Activated CD4-positive, alpha-beta T cell treated with anti-CD3 and anti-CD28 coated beads, Interleukin-2, Interleukin-4, amounts not matched to agents 100 ng/mL and 50 ng/mL, durations not matched to agents 16 hours and 8 hours (primary cell): ENCODE measurements around the gene NOL4L.

Experiments used
- DNase-seq: peaks from one replicate; pipeline ENCODE4 v3.0.0-alpha.2; 2020; ENCODE audit warnings: low spot score

Gene NOL4L

DNA sequence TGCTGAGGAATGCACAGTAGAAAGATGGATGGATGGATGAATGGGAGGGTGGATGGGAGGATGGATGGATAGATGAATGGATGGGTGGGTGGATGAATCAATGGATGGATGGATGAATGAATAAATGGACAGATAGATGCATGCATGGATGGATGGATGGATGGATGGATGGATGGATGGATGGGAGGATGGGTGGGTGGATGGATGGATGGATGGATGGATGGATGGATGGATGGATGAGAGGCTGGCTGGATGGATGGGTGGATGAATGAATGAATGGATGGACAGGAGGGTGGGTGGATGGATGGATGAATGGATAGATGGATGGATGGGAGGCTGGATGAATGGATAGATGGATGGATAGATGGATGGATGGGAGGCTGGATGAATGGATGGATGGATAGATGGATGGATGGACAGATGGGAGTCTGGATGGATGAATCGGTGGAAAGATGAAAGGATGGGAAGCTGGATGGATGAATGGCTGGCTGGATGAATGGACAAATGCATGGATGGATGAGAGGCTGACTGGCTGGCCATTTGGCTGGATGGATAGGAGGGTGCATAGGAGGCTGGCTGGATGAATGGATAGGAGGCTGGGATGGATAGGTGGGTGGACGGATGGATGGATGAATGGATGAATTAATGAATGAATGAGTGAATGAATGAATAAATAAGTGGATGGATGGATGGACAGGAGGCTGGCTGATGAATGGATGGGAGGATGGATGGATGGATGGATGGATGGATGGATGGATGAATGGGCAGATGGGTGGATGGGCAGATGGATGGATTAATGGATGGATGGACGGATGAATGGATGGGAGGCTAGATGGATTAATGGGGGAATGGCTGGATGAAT, 28.3 kb upstream of the NOL4L start:
- DNase-seq = no peak

DNA sequence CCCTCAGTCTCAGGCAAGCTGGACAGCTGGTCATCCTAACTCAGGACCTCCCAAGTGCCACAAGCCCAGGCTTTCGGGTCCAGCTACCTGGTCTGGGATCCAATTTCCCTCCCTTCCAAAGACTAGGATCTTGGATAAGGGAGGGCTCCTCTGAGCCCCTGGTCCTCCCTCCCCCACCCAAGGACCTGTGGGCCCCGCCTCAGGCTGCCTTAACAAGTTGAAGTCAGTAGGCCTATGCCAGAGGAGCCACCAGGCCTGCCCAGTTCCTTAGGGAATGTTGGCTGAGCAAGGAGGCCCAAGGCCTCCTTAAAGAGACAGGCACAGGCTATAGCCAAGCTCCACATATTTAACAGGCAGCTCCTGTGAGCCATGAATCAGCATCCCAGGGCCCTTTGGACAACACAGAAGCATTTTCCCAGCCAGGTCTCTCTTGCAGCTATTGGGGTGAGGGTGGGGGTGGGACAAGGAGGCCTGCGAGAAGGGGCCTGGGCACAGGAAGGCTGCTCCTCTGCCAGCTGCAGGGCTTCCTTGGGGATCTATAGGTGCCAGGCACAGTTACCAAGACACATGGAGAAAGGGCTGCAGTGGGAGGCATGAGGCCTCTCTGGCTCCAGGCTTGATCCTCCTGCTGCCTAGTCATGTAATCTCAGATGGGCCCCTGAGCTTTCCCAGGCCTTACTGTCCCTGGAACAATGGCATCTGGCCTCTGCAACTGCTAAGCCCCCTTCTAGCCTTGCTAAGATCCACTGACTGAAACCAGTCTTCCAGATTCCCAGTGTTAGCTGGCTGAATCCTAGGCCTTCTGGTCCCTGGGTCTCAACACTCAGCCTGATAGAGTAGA, 27.4 kb upstream of the NOL4L start:
- no peak for DNase-seq

DNA sequence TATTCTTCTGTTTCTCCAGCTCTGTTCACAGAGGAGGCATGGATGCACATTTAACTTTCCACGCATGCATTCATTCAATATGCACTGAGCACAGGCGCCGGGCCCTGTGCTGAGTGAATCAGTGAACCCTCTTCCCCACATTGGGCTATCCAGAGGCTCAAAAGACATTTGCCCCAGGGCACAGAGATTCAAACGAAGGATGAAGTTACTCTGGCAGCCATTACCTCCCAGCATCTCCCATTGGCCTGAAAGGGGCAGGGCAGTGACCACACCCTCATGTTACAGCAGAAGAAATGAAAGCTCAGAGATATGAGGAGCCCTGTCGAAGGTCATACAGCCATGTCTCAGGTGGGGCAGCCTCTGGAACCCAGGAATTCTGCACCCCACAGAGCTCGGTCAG, 26.7 kb upstream of the NOL4L start:
- no peak for DNase-seq

DNA sequence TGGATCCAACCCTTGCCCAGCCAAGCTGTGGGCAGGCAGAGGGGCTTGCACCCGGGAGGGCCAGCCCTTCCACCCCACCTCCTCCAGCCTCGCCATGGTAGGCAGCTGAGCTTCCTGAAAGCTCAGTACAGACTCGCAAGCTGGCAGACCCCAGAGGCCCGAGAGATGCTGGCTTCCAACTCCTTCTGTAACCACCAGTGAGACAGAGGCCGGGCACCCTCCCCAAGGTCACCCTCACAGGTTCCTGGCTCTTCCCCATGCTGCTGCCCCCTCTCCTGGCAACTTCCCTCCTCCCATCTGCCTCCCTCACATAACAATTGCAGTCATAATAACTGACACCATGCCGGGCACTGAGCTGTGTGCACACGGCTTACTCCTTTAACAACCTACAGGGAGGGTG, 26.2 kb upstream of the NOL4L start:
- DNase-seq = no peak

DNA sequence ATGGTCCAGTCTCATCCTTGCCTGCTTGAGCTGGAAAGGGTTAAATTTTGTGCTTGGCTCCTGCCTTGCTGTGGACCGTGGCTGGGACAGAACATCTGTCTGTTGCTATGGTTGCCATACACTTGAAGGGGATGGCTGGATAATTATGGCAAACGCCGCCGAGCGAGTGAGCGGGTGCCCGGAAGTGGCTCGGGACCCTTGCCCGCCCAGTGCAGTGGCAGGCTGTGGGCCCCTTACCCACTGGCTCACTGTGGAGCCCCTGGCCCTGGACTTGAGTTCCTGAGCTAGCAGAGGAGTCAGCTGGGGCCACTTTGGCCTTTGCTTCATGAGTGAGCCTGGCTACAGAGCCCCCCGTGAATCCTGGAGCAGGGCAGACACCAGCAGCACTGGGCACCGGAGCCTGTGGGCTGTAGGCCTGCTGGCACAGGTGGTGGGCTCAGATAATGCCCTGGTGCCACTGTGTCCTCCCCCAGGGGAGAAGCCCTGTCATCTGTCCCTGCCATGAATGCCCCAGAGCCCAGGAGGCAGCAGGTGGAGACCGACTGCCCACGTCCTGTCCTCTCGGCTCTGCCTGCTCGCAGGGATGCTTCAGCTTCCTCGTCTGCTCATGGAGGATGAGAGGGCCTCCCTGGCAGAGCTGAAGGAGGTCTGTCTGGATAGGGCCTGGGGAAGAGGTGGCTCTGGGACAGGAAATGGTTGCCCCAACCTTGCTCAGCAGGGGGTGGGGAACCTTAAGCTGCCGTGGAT, 25.5 kb upstream of the NOL4L start:
- DNase-seq = no peak

DNA sequence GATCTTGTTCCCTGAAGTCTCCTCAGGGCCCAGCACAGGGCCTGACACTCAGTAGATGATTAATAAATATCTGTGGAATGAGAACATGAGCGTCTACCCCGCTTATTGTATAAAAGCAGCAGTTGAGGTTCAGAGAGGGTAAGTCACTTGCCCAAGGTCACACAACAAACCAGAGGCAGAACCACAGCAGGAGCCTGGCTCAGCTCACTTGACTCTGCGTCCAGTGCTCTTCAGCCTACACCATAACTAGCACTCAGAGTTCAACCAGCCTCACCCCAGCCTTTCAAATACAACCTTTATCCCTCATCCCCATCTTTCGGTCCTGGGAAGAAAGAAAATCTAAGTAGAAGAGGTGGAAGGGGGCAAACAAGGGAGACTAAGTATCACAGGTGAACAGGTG, 24.9 kb upstream of the NOL4L start:
- no peak for DNase-seq

DNA sequence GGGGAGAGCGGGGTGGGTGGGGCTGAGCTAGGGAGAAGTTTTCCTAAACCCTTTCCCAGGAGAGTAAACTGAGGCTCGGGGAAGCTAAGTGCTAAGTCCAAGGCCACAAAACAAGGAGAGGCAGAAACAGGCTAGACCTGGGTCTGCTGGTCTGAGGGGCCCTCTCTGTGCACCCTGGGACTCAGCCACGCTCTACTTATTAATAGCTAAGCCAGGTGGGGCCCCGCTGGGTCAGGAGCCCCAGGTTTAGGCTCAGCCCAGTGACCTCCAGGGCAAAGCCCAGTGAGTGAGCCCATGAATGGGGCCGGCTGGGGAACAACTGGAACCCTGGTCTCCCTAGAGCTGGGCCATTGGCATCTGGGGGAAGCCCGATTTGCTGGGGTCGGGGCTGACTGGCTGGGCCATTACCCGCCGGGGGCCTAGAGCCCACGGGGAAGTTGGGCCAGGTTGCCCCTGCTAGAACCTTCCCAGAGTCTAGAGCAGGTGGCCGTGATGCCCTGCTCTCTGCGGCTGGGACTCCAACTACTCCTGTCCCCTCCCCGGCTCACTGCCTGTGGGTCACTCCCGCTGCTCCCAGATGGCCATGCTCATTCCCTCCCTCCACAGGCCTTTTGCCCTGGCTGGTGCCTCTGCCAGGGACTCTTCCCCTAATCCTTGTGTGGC, 24.1 kb upstream of the NOL4L start:
- no peak for DNase-seq

DNA sequence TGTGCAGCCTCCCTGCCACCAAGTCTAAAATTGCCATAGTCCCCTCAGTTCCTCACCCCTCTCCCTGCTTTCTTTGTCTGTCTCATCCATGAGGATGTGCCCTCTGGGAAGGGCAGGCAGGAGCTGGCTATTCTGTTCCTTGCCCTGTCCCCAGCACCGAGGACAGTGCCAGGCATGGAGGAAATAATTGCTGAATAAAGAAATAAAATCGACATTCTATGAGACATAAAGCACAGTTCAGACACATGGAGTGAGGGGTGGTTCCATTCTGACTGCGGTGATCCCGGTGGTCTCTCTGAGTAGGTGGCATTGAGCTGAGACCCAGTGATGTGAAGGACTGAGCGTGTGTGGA, 23.5 kb upstream of the NOL4L start:
- no peak for DNase-seq

DNA sequence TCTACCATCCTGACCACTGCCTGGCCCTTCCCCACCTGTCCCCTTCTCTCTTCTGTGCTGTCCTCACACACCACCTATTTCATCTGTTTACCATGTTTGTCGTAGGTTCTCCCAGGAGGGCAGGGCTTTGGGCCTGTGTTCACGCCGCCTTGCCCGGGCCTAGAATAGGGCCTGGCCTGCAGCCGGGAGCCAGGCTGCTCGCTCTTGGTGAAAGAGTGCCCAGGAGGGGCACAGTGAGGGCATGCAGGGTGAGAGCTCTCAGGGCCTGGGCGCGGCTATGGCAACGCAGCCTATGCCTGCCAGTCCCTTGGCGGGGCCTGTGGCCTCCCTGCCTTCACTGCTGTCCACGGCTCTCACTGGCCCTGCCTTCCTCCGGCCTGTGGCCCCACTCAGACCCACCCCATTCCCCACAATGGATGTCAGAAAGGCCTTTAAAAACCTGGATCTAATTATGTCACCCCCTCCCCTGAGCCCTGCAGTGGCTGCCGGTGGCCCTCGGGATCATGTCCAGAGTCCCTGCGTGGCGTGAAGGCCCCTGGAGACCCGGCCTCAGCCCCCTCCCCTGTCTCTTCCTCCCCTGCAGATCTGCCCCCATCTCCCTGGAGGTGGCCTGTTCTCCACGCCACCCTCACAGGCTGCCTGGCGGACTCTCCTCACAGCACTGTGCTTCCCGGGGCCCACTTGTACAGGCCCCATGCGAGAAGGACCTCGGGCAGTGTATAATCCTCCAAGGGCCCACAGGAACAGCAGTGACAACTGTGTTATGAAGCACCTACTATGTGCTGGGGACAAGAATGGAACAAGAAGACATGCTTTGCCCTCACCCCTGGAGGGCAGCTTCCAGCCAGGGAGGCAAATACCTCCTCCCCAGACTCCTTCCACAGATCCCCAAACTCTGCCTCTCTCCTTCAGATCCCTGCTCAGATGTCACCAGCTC, 22.9 kb upstream of the NOL4L start:
- no peak for DNase-seq

DNA sequence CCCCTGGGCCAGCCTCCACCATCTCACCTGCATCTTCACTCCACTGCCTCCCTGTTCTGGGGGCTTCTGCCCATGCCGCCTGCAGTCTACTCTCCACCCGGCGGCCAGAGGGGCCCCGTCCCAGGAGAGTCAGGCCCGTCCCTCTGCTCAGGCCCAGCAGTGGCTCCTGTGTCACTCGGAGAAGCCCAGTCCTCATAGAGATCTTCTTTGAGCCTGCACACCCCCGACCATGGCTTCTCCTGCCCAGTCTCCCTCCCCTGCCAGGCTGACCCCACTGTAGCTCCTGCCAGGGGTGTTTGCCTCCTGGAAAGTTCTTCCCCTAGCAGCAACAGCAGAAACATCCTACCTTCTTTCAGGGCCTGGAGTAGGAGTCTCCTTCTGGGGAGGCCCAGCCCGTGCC, 22.2 kb upstream of the NOL4L start:
- no peak for DNase-seq

DNA sequence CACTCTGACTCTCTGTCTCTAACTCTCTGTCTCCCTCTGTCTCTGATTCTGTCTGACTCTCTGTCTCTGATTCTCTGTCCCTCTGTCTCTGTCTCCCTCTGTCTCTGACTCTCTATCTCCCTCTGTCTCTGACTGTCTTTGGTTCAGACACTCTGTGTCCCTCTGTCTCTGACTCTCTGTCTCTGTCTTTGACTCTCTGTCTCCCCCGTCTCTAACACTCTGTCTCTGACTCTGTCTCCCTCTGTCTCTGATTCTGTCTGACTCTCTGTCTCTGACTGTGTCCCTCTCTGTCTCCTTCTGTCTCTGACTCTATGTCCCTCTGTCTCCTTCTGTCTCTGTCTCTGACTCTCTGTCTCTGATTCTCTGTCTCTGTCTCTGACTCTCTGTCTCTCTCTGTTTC, 21.7 kb upstream of the NOL4L start:
- no peak for DNase-seq

DNA sequence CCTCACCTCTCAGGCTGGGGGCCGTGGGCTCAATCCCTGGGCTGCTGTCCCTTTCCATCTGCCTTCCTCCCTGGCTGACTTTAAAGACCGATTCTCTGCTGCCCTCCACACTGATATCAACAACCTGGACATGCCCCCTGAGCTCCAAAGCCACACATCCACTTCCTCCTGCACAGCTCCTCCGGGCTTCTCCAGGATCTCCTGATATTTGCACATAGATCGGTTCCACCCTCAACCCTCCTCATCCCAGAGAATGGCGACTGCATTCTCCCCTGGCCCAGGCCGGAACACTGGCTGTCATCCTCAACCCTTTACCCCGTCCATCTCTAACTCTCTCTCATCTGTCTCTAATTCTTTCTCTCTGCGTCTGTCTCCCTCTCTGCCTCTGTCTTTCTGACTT, 21.0 kb upstream of the NOL4L start:
- no peak for DNase-seq

DNA sequence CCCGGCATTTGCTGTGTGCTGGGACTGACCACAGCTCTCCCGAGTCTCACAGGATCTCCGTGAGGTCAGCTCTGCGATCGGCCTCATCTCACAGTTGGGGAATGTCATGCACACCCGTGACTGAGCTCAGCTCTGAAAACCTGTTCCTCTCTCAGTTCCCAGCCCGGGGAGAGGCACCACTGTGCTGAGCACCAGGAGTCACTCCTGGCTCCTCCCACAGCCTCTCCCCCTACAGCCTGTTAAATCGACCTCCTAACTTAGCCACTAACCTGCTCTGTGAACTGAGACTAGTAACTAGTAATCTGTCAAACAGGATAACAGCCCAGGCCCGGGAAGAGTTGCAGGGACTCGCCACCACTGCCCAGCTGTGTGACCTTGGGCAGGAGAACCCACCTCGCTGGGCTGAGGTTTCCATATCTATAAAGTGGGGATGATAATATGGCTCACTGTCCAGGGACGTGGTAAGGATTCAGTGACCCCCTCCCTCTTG, 20.1 kb upstream of the NOL4L start:
- no peak for DNase-seq

DNA sequence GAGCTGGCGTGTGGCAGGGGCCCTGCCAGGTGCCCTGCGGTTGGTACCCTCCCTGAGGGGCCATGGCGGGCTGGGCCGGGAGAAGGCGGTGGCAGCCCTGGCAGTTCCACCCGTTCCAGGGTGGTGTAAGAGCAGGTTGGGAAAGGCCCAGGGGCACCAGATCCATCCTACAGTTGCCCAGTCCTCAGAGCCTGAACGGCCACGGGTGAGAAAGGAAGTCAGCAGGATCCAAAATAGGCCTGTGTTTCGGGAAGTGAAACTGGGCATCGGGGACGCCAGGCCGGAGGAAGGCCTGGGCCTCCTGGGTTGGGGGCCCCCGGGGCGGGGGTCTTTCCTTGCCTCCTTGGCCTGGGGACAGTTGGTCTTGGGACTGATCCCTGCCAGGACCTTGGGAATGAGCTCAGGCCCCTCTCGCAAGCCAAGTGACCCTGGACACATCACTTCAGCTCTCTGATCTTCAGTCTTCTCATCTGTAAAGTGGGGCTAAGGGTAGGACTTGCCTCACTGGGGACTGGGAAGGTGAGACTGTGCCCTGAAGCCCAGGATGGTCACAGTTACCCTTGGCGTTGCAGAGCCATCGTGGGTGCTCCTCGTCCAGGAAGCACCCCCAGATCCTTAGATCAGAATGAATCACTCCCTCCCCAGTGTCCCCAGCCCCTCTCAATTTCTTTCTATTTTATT, 18.1 kb upstream of the NOL4L start:
- no peak for DNase-seq

DNA sequence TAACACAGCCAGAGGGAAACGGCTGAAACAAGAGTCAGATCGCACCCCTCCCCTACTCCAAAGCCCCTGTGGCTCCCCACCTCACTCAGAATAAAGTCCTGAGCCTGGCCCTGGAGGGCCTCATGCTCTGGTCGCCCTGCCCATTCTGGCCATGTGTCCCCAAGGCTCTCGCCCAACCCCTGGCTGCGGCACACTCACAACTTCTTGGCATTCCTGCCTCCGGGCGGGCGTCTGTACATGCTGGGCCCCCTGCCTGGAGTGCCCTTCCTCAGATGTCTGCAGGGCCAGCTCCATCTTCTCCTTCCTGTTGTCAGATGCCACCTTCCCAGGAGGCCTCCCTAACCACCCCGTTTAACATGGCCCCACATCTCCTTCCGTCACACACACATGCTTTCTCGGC, 17.1 kb upstream of the NOL4L start:
- no peak for DNase-seq

DNA sequence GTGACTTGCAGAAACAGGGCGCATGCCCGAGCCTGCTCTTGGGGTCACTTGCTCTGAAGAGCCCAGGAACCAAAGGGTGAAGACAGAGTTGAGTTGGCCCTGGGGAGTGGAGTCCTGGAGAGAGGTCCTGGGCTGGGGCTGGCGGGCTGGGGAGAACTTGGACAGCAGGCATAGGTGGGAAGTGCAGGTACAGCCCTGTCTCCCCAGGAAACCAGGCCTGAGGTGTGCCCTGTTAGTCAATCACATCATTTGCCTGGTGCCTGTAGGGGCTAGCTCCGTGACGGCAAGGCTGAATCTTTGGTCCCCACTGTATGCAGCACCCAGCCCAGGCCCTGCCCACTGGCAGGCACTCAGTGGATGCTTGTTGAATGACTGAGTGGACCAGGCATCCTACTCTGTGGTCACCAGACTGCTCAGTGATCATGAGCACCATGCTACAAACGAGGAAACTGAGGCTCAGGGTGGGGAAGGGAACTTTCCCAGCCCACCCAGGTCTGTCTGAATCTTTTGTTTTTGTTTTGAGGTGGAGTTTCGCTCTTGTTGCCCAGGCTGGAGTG, 15.6 kb upstream of the NOL4L start:
- DNase-seq = no peak

DNA sequence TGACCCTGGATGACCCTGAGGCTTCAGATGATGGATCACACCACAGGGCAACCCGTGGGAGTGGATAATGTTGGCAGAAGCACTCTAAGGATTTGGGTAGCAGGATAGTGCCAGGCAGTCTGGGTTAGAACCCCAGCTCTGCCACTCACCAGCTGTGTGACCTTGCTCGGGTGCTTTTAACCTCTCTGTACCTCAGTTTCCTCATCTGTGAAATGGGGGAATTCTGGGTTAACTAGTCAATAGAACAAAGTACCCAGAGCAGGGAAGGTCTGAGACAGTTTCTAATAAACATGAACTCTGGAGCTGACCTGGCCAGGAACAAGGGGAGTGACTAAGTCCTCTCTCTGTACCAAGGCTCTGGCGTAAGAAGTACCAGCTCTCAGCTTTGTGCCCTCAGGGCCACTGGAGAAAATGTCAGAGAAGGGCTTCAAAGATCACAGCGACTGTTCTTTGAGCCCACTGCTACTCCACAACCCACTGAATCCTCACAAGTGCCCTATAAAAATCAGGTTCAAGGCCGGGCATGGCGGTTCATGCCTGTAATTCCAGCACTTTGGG, 14.7 kb upstream of the NOL4L start:
- DNase-seq = no peak

DNA sequence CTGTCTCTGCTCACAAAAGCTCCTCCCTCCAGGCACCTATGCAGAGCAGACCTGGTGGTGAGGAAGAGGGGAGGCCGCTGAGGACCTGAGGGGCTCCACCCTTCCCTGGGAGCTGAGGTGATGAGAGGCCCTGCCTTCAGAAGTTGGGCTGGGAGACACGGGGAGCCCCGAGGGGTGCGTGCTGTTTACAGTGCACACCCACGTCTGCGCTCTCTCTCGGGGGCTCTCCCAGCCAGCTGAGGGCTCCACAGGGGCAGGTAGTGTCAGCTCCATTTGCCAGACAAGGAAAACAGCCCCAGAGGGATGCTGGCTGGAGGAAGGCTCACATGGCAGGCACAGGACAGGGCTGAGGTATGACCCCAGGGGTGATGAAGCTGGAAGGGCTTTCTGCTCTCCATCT, 13.5 kb upstream of the NOL4L start:
- no peak for DNase-seq

DNA sequence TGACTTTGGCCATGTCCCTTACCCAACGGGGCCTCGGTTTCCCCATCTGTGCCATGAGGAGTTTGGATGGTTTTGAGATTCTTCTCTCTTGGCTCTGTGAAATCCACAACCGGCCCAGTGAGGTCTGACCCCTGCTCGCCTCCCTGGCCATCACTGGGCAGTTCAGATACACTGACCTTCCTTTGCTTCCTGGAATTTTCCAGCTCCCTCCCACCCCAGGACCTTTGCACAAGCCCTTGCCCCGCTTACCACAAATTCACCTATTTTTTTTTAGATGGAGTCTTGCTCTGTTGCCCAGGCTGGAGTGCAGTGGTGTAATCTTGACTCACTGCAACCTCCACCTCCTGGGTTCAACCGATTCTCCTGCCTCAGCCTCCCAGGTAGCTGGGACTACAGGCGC, 12.6 kb upstream of the NOL4L start:
- DNase-seq = no peak
